Keratinocyte (primary cell): Measurements from ENCODE around the gene CAP2. TPM values are rescaled to one million over a fixed set of nuclear protein-coding genes. Genes with fewer than 3 reads are reported as not detected.

ENCODE experiments used
- DNase-seq: peaks from one replicate; pipeline ENCODE4 v3.0.0-alpha.2; 2011; ENCODE audit warnings: low read depth, missing footprints, low spot score
- FAIRE-seq: peaks from 2 replicates; lab custom pipeline; 2011; peaks lifted over from hg19 to GRCh38; lab: Jason Lieb, UNC
- H2AFZ ChIP-seq: 2 replicates; pipeline ENCODE4 v1.6.0; 2012; ENCODE audit warnings: low read length, control low read depth, inconsistent platforms; ENCODE audit not compliant: control insufficient read depth
- H3K27ac ChIP-seq: 2 replicates; pipeline ENCODE4 v1.5.1; 2011; ENCODE audit warnings: low read length; ENCODE audit not compliant: control insufficient read depth, insufficient read depth
- H3K27me3 ChIP-seq: 3 replicates; pipeline ENCODE4 v1.6.0; 2011; ENCODE audit warnings: low read length; ENCODE audit not compliant: control insufficient read depth, insufficient read depth; ENCODE audit errors: extremely low read depth
- H3K36me3 ChIP-seq, 2 experiments: 2 replicates in 1 of 2; 3 replicates in 1 of 2; pipeline ENCODE4 v1.5.1; 2011; ENCODE audit warnings: low read length in 2 of 2, mild to moderate bottlenecking in 1 of 2; ENCODE audit not compliant: control insufficient read depth in 2 of 2, insufficient read depth in 2 of 2; ENCODE audit errors: extremely low read depth in 1 of 2
- H3K4me1 ChIP-seq: 3 replicates; pipeline ENCODE4 v1.5.1; 2011; ENCODE audit warnings: low read length; ENCODE audit not compliant: control insufficient read depth, insufficient read depth; ENCODE audit errors: extremely low read depth
- H3K4me2 ChIP-seq: 3 replicates; pipeline ENCODE4 v1.6.0; 2011; ENCODE audit warnings: low read depth, low read length; ENCODE audit not compliant: control insufficient read depth, insufficient read depth; ENCODE audit errors: extremely low read depth
- H3K4me3 ChIP-seq, 3 experiments: fragments of 200-600 bp in 1 of 3; sonication (generic) in 1 of 3; 2 replicates in 2 of 3; 3 replicates in 1 of 3; pipeline ENCODE4 v1.5.1; 2011 to 2016; ENCODE audit warnings: low read length in 3 of 3, mild to moderate bottlenecking in 3 of 3, control low read depth in 2 of 3, inconsistent platforms in 1 of 3, low read depth in 1 of 3, mixed read lengths in 1 of 3, mixed run types in 1 of 3, moderate library complexity in 1 of 3; ENCODE audit not compliant: control insufficient read depth in 2 of 3, insufficient read depth in 2 of 3; ENCODE audit errors: extremely low read depth in 1 of 3
- H3K79me2 ChIP-seq: 2 replicates; pipeline ENCODE4 v1.6.0; 2012; ENCODE audit warnings: low read length; ENCODE audit not compliant: control insufficient read depth, insufficient read depth
- H3K9ac ChIP-seq: 3 replicates; pipeline ENCODE4 v1.6.0; 2011; ENCODE audit warnings: low read length; ENCODE audit not compliant: control insufficient read depth, insufficient read depth; ENCODE audit errors: extremely low read depth
- H3K9me1 ChIP-seq: 3 replicates; pipeline ENCODE4 v1.6.0; 2011; ENCODE audit warnings: low read length; ENCODE audit not compliant: control insufficient read depth, insufficient read depth; ENCODE audit errors: extremely low read depth
- H3K9me3 ChIP-seq: 2 replicates; pipeline ENCODE4 v1.5.1; 2012; ENCODE audit warnings: low read depth, low read length; ENCODE audit not compliant: control insufficient read depth
- H4K20me1 ChIP-seq: 3 replicates; pipeline ENCODE4 v1.6.0; 2011; ENCODE audit warnings: low read length; ENCODE audit not compliant: control insufficient read depth, insufficient read depth; ENCODE audit errors: extremely low read depth
- CTCF ChIP-seq, 3 experiments: IDR thresholded peaks in 1 of 3; conservative IDR thresholded peaks in 1 of 3; optimal IDR thresholded peaks in 1 of 3; 2 replicates in 2 of 3; 3 replicates in 1 of 3; pipeline versions ENCODE3 to v1.5.1; 2011; ENCODE audit warnings: low read length in 3 of 3, mild to moderate bottlenecking in 3 of 3, moderate library complexity in 2 of 3, control low read depth in 1 of 3, inconsistent platforms in 1 of 3; ENCODE audit not compliant: insufficient read depth in 2 of 3; ENCODE audit errors: extremely low read depth in 1 of 3
- EZH2 ChIP-seq: IDR thresholded peaks from one replicate; pipeline ENCODE4 v1.6.1; 2012; ENCODE audit warnings: inconsistent platforms, mild to moderate bottlenecking, low read length, moderate library complexity
- dilution Hi-C: fragments of 300-500 bp; cut with MboI; formaldehyde crosslinking; loops from one replicate; pipeline ENCODE4 v1.7.0; 2020; ENCODE audit warnings: low sequenced_read_pairs; ENCODE audit not compliant: extremely low pct_ligation_motif_present
- polyA plus RNA-seq, 5 experiments: library from polyadenylated mRNA; depleted of rRNA in 3 of 5; stranded (reverse) in 3 of 5; stranded (forward) in 1 of 5; unstranded in 1 of 5; fragments of >200 nt; gene quantifications; 1 replicate in 1 of 5; 2 replicates in 3 of 5; 3 replicates in 1 of 5; pipeline versions ENCODE4 v1.2.1 to v1.2.3, GENCODE V29; 2011 to 2012; ENCODE audit warnings: missing spikeins in 2 of 5, low read depth in 1 of 5, low replicate concordance in 1 of 5

The CAP2 gene
- polyA plus RNA-seq, 1 donor (not counting 4 experiments of a cell fraction or from before 2014, with no cell fraction given), result 12.1 TPM

DNA sequence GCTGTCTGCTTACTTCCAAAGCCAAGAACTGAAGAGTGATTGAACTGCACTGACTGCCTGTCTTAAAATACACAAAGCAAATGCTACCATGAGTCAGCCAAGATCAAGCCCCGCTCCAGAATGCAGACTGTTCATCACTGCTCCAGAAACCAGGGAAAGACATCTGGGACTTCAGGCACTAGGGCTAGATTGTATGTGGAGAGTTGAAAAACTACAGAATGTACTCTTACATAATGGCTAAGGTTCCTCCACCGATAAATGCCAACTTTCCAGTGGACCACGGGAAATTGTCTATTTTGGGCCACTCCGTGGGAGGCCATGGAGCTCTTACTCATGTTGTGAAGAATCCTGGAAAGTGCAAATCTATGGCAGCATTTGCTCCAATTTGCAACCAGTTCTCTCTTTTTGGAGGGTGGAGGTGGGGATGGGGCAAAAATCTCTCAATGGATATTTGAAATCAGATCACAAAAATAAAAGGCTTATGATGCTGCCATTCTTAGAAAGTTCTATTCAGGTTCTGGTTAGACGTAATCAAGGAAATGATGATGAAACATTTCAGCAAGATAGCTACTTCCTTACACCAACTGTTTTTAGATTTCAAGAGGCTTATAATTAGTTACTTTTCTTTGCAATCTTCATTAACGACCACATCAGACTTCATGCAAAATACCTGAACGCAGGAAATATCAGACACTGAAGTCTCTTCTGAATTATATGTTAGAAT is 11.8 kb upstream of the CAP2 start:
- dilution Hi-C loops, result no loop called here
- Histone ChIP-seq H3K4me3 (no peak overlapping the region), H3K27me3 (no peaks in the 10 kb centered on the region), H2AFZ (no peak overlapping the region), H3K9ac (no peak overlapping the region), H3K4me1 (peaks cover 7% of the 10 kb centered on the region), H3K79me2 (no peaks in the 10 kb centered on the region), H3K36me3 (no peaks in the 10 kb centered on the region), H4K20me1 (no peaks in the 10 kb centered on the region), H3K9me3 (no peaks in the 10 kb centered on the region), H3K4me2 (no peak overlapping the region), H3K9me1 (no peaks in the 10 kb centered on the region), H3K27ac (no peak overlapping the region)
- TF ChIP-seq EZH2 (no peak), CTCF (optimal IDR thresholded peaks at IDR 0.05 in 1 of 3, IDR thresholded peaks at IDR 0.05 in 1 of 3, conservative IDR thresholded peaks at IDR 0.05 in 1 of 3; ENCODE audit: extremely low read depth in 1 of 3, insufficient read depth in 2 of 3, low read length in 3 of 3) (no peak)
- no peak for DNase-seq
- FAIRE-seq, result no peak

GRCh38 chr6:17385660-17386059 is 7.7 kb upstream of the CAP2 start:
- no peak overlapping the region for H3K9ac ChIP-seq
- no peak for DNase-seq
- no peak overlapping the region for H3K27ac ChIP-seq
- H3K9me3 ChIP-seq, result no peaks in the 10 kb centered on the region
- H3K4me3 ChIP-seq, result no peak overlapping the region
- FAIRE-seq, result no peak
- no peaks in the 10 kb centered on the region for H4K20me1 ChIP-seq
- dilution Hi-C loops, result no loop called here
- no peaks in the 10 kb centered on the region for H3K27me3 ChIP-seq
- peaks cover 20% of the 10 kb centered on the region for H3K4me1 ChIP-seq
- H3K4me2 ChIP-seq, result peak overlapping the region; percentile 48
- H3K9me1 ChIP-seq, result no peaks in the 10 kb centered on the region
- H3K79me2 ChIP-seq, result no peaks in the 10 kb centered on the region
- TF ChIP-seq EZH2, result no peak
- no peak for TF ChIP-seq CTCF (optimal IDR thresholded peaks at IDR 0.05 in 1 of 3, IDR thresholded peaks at IDR 0.05 in 1 of 3, conservative IDR thresholded peaks at IDR 0.05 in 1 of 3; ENCODE audit: extremely low read depth in 1 of 3, insufficient read depth in 2 of 3, low read length in 3 of 3)
- H2AFZ ChIP-seq, result peak overlapping the region; percentile 59
- no peaks in the 10 kb centered on the region for H3K36me3 ChIP-seq
